HL-60/S4 treated with phorbol 12-myristate 13-acetate at 8.2 ng/mL for 4 days and 3 days (cell line): ENCODE data around the gene SLC25A21.
"Not testable (repeated sequence)": the region's sequence is repeated elsewhere in the genome, so short reads cannot be mapped to it uniquely, and the experiment has no call there.

Source experiments
- in situ Hi-C: fragments of 300-500 bp; cut with MboI; formaldehyde crosslinking; loops from 2 replicates; pipeline ENCODE4 v1.15.0; 2022; ENCODE audit warnings: low sequenced_read_pairs

Gene SLC25A21

DNA sequence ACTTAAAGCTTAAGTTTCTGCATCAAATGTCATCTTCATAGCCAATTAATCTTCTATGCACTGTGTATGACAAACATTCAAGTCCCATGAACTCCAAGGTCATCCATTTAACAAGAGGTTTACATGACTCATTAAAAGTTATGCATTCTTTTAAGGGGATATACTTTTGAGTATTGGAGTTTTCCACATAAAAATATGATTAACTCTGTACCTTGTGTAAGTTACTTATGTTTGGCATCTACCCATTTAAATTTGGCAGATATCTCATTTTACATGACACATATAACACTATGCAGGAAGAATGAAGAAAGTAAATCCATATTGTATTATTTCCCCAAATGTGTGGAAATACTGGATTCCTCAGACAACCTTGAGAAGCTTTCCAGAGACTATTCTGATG is 270.5 kb downstream of the SLC25A21 start:
- in situ Hi-C loops = no loop called here

DNA sequence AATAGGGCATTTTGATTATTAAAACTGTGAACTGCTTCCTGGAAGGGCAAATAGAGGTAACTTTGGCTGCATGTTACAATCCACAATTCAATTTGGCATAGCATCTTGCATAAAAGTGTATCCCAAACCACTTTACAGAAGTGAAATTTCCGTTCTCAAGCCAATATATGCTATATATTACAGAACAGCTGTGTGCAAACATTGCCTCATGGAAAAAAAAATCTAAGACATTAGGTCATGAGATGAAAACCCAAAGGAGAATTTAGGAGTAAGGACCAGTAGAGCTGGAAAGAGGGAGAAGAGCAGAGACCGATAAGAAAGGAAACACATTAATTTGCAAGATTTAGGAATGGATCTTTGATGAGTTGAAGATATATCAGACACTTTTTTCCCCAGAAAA is 271.6 kb downstream of the SLC25A21 start:
- in situ Hi-C loops = no loop called here

DNA sequence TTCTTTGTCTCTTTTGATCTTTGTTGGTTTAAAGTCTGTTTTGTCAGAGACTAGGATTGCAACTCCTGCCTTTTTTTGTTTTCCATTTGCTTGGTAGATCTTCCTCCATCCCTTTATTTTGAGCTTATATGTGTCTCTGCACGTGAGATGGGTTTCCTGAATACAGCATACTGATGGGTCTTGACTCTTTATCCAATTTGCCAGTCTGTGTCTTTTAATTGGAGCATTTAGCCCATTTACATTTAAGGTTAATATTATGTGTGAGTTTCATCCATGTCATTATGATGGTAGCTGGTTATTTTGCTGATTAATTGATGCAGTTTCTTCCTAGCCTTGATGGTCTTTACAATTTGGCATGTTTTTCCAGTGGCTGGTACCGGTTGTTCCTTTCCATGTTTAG is 276.1 kb downstream of the SLC25A21 start:
- in situ Hi-C loops = not testable (repeated sequence)

DNA sequence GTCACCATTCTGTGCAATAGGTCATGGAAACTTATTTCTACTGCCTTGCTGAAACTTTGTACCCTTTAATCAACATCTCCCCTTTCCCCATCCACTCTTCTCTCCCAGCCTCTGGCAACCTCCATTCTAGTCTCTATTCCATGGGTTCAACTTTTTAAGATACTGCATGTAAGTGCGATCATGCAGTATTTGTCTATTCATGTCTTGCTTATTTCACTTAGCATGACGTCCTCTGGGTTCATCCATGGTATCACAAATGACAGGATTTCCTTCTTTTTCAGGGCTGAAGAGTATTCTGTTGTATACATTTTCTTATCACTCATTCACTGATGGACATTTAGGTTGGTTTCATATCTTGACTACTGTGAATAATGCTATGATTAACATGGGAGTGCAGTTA is 288.4 kb downstream of the SLC25A21 start:
- in situ Hi-C loops = no loop called here

DNA sequence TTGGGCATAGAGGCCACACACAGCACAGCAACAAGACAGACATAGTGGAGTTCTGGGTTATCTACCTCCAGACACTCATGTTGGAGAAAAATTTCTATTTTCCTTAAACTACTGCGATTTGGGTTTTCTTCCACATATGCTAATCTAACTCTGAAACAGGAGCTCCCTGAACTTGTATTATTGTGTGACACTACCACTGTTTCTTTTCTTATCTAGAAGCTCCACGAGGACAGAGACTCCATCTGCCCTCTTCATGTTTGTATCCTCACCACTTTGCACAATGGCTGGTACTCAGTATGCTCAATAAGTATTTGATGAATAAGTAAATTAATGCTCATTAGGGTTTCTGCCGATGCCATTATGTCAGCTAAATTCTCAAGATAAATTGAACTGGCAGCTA is 292.1 kb downstream of the SLC25A21 start:
- in situ Hi-C loops = no loop called here

DNA sequence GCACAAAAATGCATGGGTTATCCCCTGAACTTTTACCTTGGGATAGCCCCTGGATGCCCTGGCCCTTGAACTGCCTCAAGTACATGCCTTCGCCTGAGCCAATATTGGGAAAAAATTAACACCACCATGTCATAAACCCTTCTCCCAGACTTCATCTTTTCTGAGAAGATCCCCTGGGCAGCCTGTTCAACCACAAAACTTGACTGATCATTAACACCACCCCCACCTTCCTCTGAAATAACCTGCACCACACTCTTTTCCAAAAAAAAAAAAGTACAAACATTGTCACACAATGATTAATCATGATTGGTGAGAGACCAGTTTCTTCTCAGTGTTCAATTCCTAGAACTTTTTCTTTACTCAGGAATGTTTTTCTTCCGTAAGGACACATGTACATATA is 292.8 kb downstream of the SLC25A21 start:
- in situ Hi-C loops = no loop called here

DNA sequence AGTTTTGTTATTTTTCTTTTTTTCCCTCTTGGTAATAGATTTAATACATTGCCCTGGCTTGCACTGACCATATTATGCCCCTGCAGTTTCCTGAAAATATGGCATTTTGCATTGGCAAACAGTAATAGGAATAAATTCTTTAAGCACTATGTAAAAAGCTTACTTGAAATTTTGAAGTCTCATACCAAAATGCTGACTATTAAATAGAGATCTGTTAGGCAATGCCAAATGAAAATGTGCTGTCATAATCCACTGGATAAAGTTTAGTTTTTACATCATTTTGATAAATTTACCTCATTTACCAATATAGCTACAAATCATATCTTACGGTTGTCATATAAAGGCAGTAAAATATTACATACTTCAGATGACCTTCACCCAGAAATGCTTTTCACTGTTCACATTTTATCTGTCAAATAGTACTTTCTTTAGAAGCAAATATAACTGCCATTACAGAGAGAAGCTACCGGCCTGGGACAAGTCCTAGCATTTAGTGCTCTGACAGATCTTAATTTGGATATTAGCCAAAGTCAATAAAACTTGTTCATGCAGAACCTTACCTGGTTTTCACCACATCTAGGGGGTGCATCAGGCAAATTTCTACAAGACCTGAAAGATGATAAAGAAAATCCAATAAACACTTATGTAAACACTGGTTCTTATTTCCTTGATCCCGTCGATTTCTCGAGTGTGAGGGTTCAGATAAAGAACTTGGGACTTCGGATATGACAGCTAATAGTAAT is 297.8 kb downstream of the SLC25A21 start:
- in situ Hi-C loops = no loop called here

DNA sequence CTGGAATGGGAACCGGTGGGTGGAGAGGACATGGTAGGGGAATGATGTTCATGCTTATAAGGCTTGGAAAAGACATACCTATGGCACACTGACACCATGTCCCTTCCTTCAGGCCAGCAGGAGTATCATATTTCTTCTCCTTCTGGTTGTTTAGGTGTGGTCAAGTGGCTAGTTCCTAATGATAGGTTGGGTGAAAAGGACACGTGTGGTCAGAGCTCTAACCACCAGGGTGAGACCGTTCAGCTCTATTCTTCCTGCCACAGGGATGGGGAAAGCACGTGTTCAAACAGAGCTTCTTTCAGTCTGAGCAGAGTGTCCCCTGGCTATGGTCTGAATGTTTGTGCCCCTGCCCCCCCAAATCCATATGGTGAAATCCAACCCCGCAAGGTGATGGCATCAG is 301.6 kb downstream of the SLC25A21 start:
- in situ Hi-C loops = no loop called here

DNA sequence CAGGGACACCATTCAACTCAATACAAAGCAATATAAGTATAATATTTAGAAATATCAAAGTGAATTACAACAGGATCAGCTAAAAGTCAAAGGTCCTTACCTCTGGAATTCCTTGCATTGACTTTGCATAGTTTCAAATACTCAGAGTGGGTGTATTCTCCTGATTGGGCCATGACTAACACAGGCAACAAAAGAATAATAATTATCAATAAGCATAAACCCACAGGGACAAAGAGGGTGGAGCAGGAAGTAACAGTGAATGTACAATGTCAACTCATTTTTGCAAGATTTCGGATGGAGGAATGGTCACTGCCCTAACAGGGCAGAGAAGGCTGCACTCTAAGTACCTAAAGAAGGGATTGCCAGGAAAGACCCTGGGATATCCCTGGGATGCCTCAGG is 303.3 kb downstream of the SLC25A21 start:
- in situ Hi-C loops = no loop called here

DNA sequence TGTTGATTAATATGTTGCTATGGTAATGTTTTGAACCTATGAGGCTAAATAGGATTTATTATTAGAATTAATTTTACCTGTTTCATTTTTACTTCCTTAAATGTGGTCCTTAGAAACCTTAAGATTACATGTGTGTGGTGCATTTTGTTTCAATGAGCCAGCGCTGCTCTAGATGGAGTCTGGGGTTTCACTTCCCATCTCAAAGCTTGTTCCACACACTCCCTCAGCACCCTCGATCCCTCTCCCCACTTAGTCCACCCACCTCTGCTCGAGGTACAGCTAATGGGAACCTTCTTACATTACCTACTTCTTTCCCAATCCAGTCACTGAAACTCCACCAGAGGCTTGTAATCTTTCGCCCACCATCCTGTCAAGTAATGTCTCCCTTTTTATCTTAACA is 305.5 kb downstream of the SLC25A21 start:
- in situ Hi-C loops = no loop called here

DNA sequence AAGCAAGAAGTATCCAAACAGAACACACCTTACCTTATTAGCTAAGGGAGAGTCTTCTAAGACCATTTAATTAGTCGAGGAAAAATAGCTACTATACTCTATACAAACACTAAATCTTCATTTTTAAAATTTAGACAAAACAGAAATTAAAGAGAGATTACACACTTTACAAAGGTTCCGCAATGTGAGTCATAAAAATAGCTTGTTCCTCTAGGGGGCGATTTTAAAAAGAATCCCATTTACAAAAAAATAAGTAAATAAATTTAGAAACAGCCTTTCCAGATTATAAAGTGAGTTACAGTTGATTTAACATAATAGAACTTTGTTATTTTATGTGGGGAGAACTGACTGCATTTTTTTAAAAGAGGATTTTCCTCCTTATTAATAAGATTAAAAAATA is 309.1 kb downstream of the SLC25A21 start:
- in situ Hi-C loops = no loop called here

DNA sequence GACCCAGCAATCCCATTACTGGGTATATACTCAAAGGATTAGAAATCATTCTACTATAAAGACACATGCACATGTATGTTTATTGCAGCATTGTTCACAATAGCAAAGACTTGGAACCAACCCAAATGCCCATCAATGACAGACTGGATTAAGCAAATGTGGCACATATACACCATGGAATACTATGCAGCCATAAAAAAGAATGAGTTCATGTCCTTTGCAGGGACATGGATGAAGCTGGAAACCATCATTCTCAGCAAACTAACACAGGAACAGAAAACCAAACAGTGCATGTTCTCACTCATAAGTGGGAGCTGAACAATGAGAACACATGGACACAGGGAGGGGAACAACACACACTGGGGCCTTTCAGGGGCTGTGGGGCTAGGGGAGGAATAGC is 310.2 kb downstream of the SLC25A21 start:
- in situ Hi-C loops = not testable (repeated sequence)

DNA sequence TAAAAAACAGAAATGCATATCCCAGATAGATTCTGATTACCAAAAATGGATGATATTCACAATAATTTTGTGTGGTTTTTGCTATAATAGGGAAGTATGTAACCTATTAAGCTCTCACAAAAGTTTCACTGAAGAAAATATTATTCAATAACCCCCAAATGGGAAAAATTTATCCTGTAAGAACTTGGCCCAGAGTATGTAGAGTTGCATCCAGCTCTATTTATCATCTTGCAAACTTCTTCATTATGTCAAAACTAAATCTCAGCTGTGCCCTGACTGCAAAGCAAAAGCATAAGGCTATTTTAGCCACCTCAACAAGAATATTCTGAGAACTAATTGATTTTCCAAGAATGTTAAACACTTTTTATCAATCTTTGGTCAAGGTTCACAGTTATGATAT is 311.6 kb downstream of the SLC25A21 start:
- in situ Hi-C loops = no loop called here

DNA sequence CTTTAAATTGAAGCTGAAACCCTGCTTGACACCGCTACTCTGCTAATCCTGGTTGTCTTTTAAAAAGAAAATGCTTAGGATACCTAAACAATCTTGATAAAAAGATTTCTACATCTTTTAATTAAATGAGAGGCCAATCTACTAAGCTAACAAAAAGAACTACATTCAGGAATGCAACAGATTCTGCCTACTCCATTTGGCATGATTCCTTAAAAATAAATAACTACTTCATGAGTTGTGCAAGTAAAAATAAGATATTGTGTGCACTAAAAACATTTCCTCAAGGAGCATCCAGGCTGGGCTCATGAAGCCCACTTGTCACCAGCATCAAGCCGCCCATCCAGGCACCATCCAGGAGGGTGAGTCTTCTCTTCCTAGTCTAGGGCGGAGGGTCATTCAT is 313.3 kb downstream of the SLC25A21 start:
- in situ Hi-C loops = no loop called here

DNA sequence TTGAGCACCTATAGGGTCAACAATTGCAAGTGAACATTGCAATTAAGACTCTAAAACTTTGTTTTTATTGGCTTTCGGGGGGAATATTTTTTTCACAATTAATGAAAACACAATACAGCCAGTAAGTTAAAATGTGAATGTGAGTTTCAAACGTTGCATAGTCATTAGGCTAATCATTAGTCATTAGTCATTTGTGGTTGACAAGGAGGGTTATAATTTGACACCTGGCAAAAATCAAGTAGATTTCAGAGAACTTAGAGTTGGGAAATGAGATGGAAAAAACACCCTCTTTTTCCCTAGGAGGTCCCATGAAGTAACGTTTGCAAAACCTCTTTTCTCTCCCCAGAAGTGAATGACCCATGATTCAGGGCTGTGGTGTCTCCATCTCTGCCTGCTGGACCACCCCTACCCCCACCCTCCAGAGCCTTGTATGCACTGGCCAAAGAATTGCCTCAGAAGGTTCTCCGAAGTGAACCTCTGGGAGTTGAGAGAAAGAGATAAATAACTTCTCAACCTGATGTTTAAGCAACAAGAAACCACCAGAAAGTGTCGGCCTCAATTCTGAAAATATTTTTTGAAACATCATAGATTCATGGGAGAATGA is 314.5 kb downstream of the SLC25A21 start:
- in situ Hi-C loops = no loop called here

DNA sequence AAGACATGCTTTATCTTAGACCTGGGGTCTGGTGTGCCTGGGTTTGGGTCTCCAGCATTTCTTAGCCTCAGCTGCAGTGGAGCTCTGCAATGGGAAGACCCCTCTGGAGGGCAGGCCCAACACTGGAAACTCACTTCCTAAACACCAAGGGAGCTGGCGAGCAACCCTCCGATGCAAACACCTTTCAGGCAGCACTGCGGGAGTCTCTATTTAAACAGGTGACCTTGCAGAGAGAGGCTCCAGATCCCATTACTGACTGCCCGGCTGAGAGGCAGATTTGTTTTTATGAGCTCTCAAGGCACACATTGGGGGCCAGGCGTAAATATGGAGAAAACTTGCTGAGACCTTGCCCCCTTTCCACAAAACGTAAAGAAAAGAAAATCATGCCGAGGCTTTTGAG is 315.3 kb downstream of the SLC25A21 start:
- in situ Hi-C loops = no loop called here

DNA sequence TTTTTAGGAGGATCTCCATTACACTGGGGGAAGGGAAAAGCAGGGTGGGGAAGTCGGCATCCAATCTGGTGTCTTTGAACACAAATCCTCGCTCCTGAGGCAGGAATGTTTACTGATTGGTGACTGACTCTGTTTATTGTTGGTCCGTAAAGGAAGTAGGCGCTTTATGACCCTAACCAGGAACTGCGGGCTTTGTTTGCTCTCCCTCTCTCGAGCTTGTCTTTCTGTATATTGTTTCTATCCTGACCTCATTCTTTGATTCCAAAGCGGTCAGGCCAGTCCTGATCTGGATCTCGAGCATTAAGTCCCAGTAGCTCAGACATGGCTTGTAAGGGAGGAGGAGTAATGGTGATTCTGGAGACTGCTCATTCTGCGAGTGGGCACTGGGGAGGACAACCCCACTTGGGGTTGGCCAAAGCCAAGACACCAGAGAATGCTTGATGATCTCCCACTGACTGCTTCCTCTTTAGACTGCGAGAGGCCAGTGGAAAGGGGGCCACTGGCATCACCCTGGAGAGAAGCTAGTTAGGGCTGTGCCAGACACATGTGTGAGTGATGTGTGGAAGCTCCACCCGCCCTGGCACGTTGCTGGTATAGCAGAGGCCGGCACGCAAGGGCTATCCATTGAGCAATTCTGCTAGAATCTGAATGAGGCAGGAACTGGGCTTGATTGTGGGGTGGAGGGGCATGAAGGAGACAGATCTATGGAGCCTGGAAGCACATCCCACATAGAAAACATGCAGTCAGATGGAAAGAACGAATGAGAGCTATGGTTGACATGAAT is 316.1 kb downstream of the SLC25A21 start:
- in situ Hi-C loops = no loop called here

DNA sequence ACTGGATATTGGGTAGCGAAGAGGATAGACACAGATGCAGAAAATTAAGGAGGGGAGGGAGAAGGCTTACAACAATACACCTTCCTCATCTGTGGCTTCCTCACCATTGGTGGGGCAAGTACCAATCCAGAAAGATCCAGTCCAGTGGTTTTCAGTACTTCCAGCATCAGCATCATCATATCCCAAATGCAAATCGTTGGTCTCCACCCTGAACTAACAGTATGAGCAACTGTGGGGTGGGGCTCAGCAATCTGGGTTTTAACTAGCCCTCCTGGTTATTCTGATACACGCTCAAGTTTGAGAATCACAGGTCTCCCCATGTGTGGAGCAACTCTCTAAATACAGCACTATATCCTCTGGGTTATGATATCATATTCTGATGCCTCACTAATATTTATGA is 317.0 kb downstream of the SLC25A21 start:
- in situ Hi-C loops = no loop called here

DNA sequence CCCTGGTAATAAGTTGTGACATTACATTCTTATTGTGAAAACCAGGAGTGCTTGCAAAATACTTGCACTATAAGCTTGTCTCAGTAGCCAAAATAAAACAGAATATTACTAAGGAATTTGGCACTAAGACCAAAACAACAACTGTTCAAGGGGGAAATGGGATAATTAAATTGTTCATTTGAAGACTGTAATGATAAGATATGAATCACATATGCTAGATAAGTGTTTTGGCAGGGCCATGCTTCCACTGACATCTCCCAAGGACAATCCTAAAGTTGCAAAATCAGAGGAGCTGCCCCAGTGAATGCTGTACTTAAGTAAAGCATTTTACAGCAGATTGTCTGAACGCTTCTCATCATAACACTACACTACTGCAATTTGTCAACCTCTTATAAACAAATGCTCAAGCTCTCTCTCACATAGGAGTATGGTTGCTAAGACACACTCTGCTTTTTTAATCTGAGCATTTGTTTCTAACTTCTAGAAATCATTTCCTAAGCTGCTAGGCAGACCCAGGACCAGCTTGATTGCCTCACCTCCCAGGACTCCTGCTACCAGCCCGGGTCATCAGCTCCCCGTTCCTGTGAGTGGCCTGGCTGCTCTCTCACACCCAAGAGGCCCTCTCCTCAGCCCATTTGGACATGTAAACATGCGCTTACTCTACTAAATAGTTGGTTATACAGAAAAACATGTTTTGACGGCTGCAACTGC is 319.3 kb downstream of the SLC25A21 start:
- in situ Hi-C loops = no loop called here

DNA sequence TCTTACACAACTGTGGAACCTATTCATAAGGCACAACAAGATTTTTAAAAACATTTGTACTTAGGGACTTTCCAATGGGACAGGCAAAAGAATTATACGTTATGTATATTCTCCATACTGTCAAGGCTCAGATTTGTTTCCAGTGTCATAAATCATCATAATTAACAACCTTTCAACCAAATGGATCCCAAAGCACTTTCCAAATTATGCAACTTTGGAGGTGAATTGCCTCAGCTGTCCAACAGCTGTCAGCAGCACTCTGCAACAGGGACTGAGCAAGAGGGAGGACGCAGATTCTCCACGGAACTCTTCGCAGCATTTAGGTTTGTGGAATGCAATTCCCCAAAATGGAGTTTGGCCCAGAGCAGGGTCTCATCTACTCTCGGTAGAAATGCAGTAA is 324.2 kb downstream of the SLC25A21 start:
- in situ Hi-C loops = no loop called here

DNA sequence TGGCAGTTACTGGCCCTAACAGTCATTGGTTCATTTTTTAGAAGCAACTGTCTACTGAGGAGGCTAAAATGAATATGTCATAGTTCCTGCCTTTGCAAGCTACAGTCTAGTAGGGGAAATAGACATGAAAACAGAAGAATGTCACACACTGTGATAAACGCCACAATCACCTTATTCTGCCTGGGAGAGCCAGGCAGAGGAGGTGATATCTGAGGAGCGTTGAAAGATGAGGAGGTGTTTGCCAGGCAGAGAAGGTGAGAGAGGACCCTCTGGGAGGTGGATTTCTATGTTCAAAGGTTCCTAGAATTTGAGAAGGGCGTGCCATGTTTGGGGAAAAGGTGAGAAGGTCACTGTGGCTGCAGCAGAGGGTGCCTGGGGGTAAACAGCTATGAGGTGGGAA is 325.0 kb downstream of the SLC25A21 start:
- in situ Hi-C loops = no loop called here
